RWPE1 (cell line): ENCODE data around the gene MIPOL1.

ENCODE experiments used
- CTCF ChIA-PET: fragments of 350-600 bp; sonication (Branson Sonifier 250); formaldehyde crosslinking; extraction: SDS; loops from one replicate; lab custom pipeline; 2021; lab: Yijun Ruan, JAX
- POLR2A ChIA-PET: fragments of 400-600 bp; formaldehyde crosslinking; extraction: SDS; loops from one replicate; lab custom pipeline; 2020; ENCODE audit warnings: antibody characterized with exemption; ENCODE audit not compliant: low non-redundant PET; lab: Yijun Ruan, JAX
- DNase-seq: peaks from one replicate; pipeline ENCODE4 v3.0.0; 2012; ENCODE audit warnings: low spot score
- H3K27ac ChIP-seq: fragments of 450-650 bp; 2 replicates; pipeline ENCODE4 v1.5.1; 2017
- CTCF ChIP-seq: fragments of 450-650 bp; conservative IDR thresholded peaks from 2 replicates; pipeline ENCODE4 v1.5.1; 2017; ENCODE audit warnings: low read depth, mild to moderate bottlenecking

MIPOL1 gene

DNA sequence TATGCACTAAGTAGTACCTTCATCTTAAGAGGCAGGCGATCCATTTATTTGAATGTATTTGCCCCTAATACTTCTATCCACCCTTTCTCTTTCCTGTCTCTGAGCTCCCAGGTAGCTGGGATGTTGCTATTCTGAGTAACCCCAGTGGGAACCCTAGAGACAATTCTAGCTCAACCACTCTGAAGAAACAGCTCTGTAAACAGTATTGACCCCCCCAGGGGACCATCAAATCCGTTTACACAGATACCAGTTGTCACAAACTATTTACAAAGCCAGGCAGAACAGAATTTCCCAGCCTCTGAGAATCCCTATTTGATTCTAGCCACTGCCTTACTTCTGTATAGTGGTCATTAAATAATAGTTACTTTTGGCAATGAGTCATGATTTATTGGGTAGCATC is 64.9 kb downstream of the MIPOL1 start:
- DNase-seq, result no peak
- H3K27ac ChIP-seq, result no peak overlapping the region
- POLR2A ChIA-PET, result no interaction called here
- no peak for TF ChIP-seq CTCF
- CTCF ChIA-PET, result no interaction called here

- no peak for TF ChIP-seq CTCF
- ChIA-PET CTCF (interaction anchor here (0.6 kb wide), 1 partner anchor 804 kb away, joined by 3 read pairs; no protein-coding TSS in a partner anchor), POLR2A (no interaction called here)
- H3K27ac ChIP-seq, result no peak overlapping the region
- DNase-seq, result no peak
Observed at GRCh38 chr14:37263656-37264236, 66.0 kb downstream of the MIPOL1 start.

GRCh38 chr14:37268788-37269187 is 71.1 kb downstream of the MIPOL1 start:
- ChIA-PET POLR2A (no interaction called here), CTCF (interaction anchor here (0.6 to 1.3 kb wide), 2 partner anchors 170 to 606 kb away, joined by 3 to 4 read pairs; no protein-coding TSS in a partner anchor)
- DNase-seq, result no peak
- no peak overlapping the region for H3K27ac ChIP-seq
- TF ChIP-seq CTCF, result no peak

DNA sequence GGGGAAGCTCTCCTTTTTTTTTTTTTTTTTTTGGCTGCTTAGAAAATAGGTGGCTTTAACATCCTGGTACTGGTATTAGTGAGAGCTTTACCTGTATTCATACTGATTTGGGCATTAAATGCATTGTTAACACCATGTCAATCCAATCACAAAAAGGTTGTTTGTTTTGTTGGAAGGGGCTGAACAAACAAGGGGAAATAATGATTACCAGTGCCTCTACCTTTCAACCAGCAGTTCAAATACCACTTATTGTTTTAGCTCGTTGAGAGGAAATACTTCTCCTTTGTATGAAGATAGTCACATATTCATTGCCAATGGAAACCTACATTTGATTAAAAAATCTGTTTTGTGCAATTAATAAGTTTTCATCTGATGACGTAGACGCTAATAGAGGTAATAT is 72.9 kb downstream of the MIPOL1 start:
- DNase-seq, result no peak
- CTCF ChIA-PET, result interaction anchor here (0.6 to 0.7 kb wide), 4 partner anchors 9 to 542 kb away, joined by 3 to 10 read pairs (median 3); no protein-coding TSS in a partner anchor
- no peak overlapping the region for H3K27ac ChIP-seq
- no peak for TF ChIP-seq CTCF
- POLR2A ChIA-PET, result no interaction called here

DNA sequence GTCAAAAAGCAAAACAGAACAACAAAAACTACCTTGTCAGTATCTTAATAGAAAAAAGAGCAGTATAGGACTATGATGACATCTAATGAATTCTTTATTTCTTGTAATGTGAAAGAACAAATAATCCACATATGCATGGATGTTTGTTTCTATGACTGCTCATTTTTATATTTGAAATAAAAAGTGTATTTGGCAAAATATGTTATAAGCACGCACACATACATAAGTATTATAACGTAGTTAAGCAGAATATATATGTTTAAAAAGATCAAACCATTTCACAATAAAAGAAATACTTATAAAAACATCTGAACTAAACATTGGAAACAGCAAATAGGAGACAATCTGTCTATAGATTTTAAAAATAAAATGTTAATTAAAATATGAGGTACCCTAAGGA is 74.8 kb downstream of the MIPOL1 start:
- H3K27ac ChIP-seq, result no peak overlapping the region
- TF ChIP-seq CTCF, result no peak
- no peak for DNase-seq
- CTCF ChIA-PET, result no interaction called here
- POLR2A ChIA-PET, result no interaction called here

- no peak overlapping the region for H3K27ac ChIP-seq
- TF ChIP-seq CTCF, result no peak
- POLR2A ChIA-PET, result no interaction called here
- DNase-seq, result no peak
- CTCF ChIA-PET, result interaction anchor here (0.5 to 0.7 kb wide), 3 partner anchors 18 to 315 kb away, joined by 3 read pairs; no protein-coding TSS in a partner anchor
Observed at GRCh38 chr14:37274652-37275051, 76.9 kb downstream of the MIPOL1 start.
